ENCODE data around the gene KLC4.

The KLC4 gene

DNA sequence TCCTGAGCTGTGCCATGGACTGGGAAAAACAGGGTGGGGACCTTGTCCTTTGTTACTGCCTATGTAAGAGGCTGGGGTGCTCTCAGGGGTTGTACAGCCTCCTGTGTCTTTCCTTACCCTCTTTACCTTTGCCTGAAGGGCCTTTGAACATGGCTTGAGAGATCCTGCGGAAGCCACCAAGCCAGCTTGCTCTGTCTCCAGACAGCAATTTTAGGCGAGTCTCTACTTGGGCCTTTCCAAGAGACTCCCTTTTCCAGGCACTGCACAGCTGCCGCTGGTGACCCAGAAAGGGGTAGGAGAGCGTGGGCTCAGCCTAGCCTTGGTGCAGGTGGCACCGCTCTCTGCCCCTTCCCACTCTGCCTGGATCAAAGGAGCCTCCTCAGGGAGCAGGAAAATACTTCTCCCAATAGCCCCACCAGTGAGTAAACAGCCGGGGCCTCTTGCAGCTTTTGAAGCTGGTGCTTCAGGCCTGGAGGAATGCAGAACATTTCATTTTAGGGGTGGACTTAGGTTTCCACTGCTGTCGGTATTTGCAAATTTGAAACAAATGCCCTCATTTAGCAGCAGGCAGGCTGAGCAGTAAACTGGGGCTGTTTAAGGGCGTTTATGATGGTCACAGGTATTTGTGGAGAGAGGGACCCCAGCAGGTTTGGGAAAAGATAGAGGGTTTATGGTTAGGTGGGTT lies 30.6 kb downstream of the KLC4 start:
- no peaks in the 10 kb centered on the region for H3K27me3 ChIP-seq
- H3K9me3 ChIP-seq, result no peaks in the 10 kb centered on the region
- H3K4me1 ChIP-seq (ENCODE audit: control insufficient read depth in 1 of 2, insufficient read depth in 1 of 2, low read depth in 1 of 2, low read length in 1 of 2), result no peaks in the 10 kb centered on the region
- no peaks in the 10 kb centered on the region for H3K36me3 ChIP-seq
- no peak overlapping the region for H3K27ac ChIP-seq
- no peak overlapping the region for H3K4me3 ChIP-seq (ENCODE audit: low read depth in 1 of 2, low read length in 1 of 2)
- TF ChIP-seq, protein P1, sequence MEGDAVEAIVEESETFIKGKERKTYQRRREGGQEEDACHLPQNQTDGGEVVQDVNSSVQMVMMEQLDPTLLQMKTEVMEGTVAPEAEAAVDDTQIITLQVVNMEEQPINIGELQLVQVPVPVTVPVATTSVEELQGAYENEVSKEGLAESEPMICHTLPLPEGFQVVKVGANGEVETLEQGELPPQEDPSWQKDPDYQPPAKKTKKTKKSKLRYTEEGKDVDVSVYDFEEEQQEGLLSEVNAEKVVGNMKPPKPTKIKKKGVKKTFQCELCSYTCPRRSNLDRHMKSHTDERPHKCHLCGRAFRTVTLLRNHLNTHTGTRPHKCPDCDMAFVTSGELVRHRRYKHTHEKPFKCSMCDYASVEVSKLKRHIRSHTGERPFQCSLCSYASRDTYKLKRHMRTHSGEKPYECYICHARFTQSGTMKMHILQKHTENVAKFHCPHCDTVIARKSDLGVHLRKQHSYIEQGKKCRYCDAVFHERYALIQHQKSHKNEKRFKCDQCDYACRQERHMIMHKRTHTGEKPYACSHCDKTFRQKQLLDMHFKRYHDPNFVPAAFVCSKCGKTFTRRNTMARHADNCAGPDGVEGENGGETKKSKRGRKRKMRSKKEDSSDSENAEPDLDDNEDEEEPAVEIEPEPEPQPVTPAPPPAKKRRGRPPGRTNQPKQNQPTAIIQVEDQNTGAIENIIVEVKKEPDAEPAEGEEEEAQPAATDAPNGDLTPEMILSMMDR (IDR thresholded peaks at IDR 0.05), result no peak

DNA sequence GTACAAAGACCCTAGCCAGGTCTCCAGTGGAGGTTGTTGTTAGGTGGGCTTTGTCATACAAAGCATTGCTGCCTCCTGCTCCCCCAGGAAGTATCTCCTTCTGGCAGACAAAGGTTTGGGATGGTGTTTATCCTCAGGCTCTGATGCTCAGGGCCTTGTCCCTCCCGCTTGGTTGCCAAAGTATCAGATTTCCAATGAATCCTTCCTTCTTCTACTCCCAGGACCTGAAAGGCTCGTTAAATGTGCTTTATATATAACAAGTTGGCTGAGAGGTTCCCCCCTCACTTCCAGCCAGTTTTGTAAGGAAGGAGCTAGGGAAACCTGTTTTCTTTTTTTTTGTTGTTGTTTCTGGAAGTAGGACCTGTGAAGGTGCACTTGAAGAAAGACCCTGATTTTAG lies 31.1 kb downstream of the KLC4 start:
- TF ChIP-seq, protein P1 (IDR thresholded peaks at IDR 0.05), result no peak
- Histone ChIP-seq H3K36me3 (no peaks in the 10 kb centered on the region), H3K9me3 (no peaks in the 10 kb centered on the region), H3K4me3 (ENCODE audit: low read depth in 1 of 2, low read length in 1 of 2) (no peak overlapping the region), H3K4me1 (ENCODE audit: control insufficient read depth in 1 of 2, insufficient read depth in 1 of 2, low read depth in 1 of 2, low read length in 1 of 2) (no peaks in the 10 kb centered on the region), H3K27me3 (no peaks in the 10 kb centered on the region), H3K27ac (no peak overlapping the region)

DNA sequence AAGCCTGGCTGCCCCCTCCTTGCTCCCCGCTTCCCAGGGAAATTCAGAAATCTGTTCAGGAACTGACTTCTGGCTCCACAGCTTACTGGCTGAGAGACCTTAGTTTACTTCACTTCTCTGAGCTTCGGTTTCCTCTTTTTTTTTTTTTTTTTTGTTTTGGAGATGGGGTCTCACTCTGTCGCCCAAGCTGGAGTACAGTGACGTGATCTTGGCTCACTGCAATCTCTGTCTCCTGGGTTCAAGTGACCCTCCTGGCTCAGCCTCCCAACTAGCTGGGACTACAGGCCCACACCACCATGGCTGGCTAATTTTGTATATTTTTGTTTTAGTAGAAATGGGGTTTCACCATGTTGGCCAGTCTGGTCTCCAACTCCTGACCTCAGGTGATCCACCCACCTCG lies 31.6 kb downstream of the KLC4 start:
- TF ChIP-seq, protein P1 (IDR thresholded peaks at IDR 0.05), result no peak
- H3K4me1 ChIP-seq (ENCODE audit: control insufficient read depth in 1 of 2, insufficient read depth in 1 of 2, low read depth in 1 of 2, low read length in 1 of 2), result no peaks in the 10 kb centered on the region
- no peaks in the 10 kb centered on the region for H3K36me3 ChIP-seq
- H3K27me3 ChIP-seq, result no peaks in the 10 kb centered on the region
- no peak overlapping the region for H3K27ac ChIP-seq
- H3K9me3 ChIP-seq, result no peaks in the 10 kb centered on the region
- H3K4me3 ChIP-seq (ENCODE audit: low read depth in 1 of 2, low read length in 1 of 2), result no peak overlapping the region

DNA sequence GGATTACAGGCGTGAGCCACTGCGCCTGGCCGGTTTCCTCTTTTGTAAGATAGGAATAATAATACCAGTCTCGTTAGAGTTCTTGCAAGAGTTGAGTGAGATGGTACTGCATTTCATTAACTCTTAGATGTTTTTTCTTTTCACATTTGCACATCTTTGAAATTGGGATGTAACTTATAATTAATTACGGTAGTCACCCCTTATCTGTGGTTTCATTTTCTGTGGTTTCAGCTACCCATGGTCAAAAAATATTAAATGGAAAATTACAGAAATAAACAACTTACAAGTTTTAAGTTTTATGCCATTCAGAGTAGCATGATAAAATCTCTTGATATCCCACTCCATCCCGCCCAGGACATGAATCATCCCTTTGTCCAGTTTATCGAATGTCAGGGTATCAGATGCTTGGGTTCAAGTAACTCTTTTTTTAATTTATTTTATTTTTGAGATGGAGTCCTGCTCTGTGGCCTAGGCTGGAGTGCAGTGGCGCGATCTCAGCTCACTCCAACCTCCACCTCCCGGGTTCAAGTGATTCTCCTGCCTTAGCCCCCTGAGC lies 32.1 kb downstream of the KLC4 start:
- no peaks in the 10 kb centered on the region for H3K27me3 ChIP-seq
- TF ChIP-seq, protein P1 (IDR thresholded peaks at IDR 0.05), result no peak
- no peak overlapping the region for H3K4me3 ChIP-seq (ENCODE audit: low read depth in 1 of 2, low read length in 1 of 2)
- no peaks in the 10 kb centered on the region for H3K36me3 ChIP-seq
- H3K9me3 ChIP-seq, result no peaks in the 10 kb centered on the region
- H3K4me1 ChIP-seq (ENCODE audit: control insufficient read depth in 1 of 2, insufficient read depth in 1 of 2, low read depth in 1 of 2, low read length in 1 of 2), result no peaks in the 10 kb centered on the region
- H3K27ac ChIP-seq, result no peak overlapping the region

DNA sequence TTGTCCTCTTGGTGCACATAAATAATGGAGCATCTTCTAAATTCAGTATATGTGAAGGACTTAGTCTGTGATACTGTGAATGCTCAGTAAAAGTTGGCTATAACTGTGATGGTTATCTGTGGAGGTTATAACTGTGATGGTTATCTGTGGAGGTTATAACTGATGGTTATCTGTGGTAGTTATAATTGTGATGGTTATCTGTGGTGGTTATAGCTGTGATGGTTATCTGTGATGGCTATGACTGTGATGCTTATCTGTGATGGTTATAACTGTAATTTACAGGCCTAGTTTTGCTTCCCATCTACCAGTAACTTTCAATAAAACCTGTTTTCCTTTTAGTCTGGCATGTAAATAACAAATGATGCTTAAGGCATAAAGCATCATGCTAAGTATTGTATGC lies 33.2 kb downstream of the KLC4 start:
- H3K4me3 ChIP-seq (ENCODE audit: low read depth in 1 of 2, low read length in 1 of 2), result no peak overlapping the region
- no peaks in the 10 kb centered on the region for H3K36me3 ChIP-seq
- TF ChIP-seq, protein P1 (IDR thresholded peaks at IDR 0.05), result no peak
- H3K27ac ChIP-seq, result no peak overlapping the region
- H3K4me1 ChIP-seq (ENCODE audit: control insufficient read depth in 1 of 2, insufficient read depth in 1 of 2, low read depth in 1 of 2, low read length in 1 of 2), result no peaks in the 10 kb centered on the region
- no peaks in the 10 kb centered on the region for H3K27me3 ChIP-seq
- H3K9me3 ChIP-seq, result no peaks in the 10 kb centered on the region
